ENCODE measurements around the gene KDELR3. TPM values are rescaled to one million over a fixed set of nuclear protein-coding genes. Genes with fewer than 3 reads are reported as not detected.

KDELR3 gene
- total and polyA plus RNA-seq, 2 donors (not counting 3 experiments of a cell fraction or from before 2014, with no cell fraction given) = 28.6 to 61.3 TPM

DNA sequence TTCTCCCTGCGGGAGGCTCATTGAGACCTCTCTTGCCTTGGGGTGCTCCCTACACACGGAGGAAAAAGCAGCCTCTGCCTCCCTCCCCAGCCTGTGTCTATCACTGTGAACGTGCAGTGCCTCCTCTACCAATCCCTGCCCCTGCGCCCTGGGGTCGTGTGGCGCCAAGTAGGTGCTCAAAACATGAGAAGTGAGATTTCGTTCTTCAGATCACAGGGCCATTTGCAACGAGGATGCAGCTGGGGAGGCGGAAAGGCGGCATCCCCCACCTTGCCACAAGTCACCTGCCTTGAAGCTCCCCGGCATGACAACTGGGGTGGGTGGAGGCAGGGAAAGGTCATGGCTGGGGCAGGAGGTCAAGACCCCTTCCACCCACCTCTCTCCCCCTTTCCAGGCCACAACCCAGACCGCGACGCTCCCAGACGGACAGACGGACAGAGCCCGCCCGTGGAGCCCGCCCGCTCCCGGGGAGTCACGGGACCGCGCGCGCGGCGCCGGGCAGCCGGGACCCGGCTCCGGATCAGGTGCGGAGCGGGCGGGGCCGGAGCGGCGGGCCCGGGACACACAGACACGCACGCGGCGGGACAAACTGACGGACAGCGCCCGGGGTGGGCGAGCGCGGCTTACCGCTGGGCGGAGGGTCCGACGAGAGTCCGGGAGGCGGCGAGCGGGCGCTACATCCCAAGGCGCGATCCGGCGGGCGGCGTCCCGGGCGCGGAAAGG is 13.4 kb upstream of the KDELR3 start:
- CTCF ChIA-PET = interaction anchor here (1.4 kb wide), 1 partner anchor 9 kb away, joined by 4 read pairs; no protein-coding TSS in a partner anchor
- FAIRE-seq = no peak

DNA sequence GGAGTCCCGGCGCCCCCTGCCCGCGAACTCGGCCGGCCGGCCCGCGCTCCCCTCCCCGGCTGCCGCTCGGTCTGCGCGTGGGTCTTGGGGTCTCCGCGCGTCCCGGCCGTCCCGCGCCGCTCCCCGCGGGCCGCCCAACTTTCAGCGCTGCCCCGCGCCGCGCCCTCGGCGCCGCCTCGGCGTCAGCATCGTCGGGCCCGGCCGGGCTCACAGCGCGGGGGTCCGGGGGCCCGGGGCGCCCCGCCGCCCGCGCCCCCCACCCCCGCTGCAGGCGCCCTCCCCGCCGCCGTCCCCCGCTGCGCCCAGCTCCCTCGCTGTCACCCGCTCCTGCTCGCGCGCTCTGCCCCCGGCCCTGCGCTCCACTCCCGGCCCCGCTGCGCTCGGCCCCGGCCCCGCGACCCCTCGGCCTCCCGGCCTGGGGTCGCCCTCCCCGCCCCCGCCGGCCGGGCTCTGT is 12.8 kb upstream of the KDELR3 start, which contains the start of gene KCNJ4:
Gene KCNJ4, minus strand, starts transcription at position 124 of the 454 bp plus-strand sequence. CDS start 27,067 bp downstream, outside the sequence.
- Histone ChIP-seq H3K4me1 (ENCODE audit: control insufficient read depth, extremely low read depth, insufficient read depth, low read length) (no peaks in the 10 kb centered on the region), H3K79me2 (ENCODE audit: control insufficient read depth, insufficient read depth, low read length) (no peaks in the 10 kb centered on the region), H3K27ac (ENCODE audit: insufficient read depth, low read depth, low read length) (no peak within 1 kb of the TSS), H3K27me3 (ENCODE audit: control insufficient read depth in 2 of 2, insufficient read depth in 2 of 2, low read length in 2 of 2) (peaks cover 50 to 52% of the 10 kb centered on the region in 2 experiments), H3K4me2 (ENCODE audit: insufficient read depth, low read length) (peak within 1 kb of the TSS; percentile 14), H2AFZ (ENCODE audit: low read depth, low read length) (peak within 1 kb of the TSS; percentile 42), H3K36me3 (ENCODE audit: control insufficient read depth in 2 of 2, extremely low read depth in 1 of 2, insufficient read depth in 2 of 2, low read length in 2 of 2) (no peaks in the 10 kb centered on the region), H3K9me1 (replicated peaks; ENCODE audit: control insufficient read depth, extremely low read depth, insufficient read depth, low read length) (no peaks in the 10 kb centered on the region), H4K20me1 (replicated peaks; ENCODE audit: control insufficient read depth, extremely low read depth, insufficient read depth, low read length) (no peaks in the 10 kb centered on the region), H3K9me3 (replicated peaks; ENCODE audit: control insufficient read depth, insufficient read depth, low read length) (no peaks in the 10 kb centered on the region), H3K9ac (replicated peaks; ENCODE audit: extremely low read depth, insufficient read depth, low read length) (no peak within 1 kb of the TSS), H3K4me3 (replicated peaks in 1 of 3; ENCODE audit: insufficient read depth in 1 of 3, low read depth in 1 of 3, low read length in 3 of 3) (peak within 1 kb of the TSS in 1 of 3 experiments; percentile 32)
- no TSS peak for BruUV-seq (replicated peaks)
- no peak for DNase-seq (ENCODE audit: low read depth, low spot score)
- TF ChIP-seq EZH2 (IDR thresholded peaks at IDR 0.05; ENCODE audit: borderline replicate concordance, low read depth, low read length, severe bottlenecking) = peak; percentile 54
- no peak for TF ChIP-seq MYC (IDR thresholded peaks at IDR 0.05; ENCODE audit: low read depth, low read length)
- ChIA-PET CTCF (interaction anchor here (1.4 kb wide), 1 partner anchor 9 kb away, joined by 4 read pairs; no protein-coding TSS in a partner anchor), POLR2A (no interaction called here)
- intact Hi-C loops (cut with micrococcal nuclease) = no loop called here
- dilution Hi-C loops (cut with MboI; ENCODE audit: extremely low pct_ligation_motif_present, low sequenced_read_pairs) = no loop called here
- no peak for FAIRE-seq

More for the DNA sequence above, 13.4 kb upstream of the KDELR3 start:
- H3K79me2 ChIP-seq (ENCODE audit: control insufficient read depth, insufficient read depth, low read length) = no peaks in the 10 kb centered on the region
- no TSS peak for BruUV-seq (replicated peaks)
- no peak overlapping the region for H3K27ac ChIP-seq (ENCODE audit: insufficient read depth, low read depth, low read length)
- H3K36me3 ChIP-seq (ENCODE audit: control insufficient read depth in 2 of 2, extremely low read depth in 1 of 2, insufficient read depth in 2 of 2, low read length in 2 of 2) = no peaks in the 10 kb centered on the region
- no peak for DNase-seq (ENCODE audit: low read depth, low spot score)
- H3K9ac ChIP-seq (replicated peaks; ENCODE audit: extremely low read depth, insufficient read depth, low read length) = no peak overlapping the region
- POLR2A ChIA-PET = no interaction called here
- H3K9me3 ChIP-seq (replicated peaks; ENCODE audit: control insufficient read depth, insufficient read depth, low read length) = no peaks in the 10 kb centered on the region
- no peak overlapping the region for H3K4me2 ChIP-seq (ENCODE audit: insufficient read depth, low read length)
- dilution Hi-C loops (cut with MboI; ENCODE audit: extremely low pct_ligation_motif_present, low sequenced_read_pairs) (no loop called here), intact Hi-C loops (cut with micrococcal nuclease) (no loop called here)
- H2AFZ ChIP-seq (ENCODE audit: low read depth, low read length) = no peak overlapping the region
- peaks cover 50 to 51% of the 10 kb centered on the region in 2 experiments for H3K27me3 ChIP-seq (ENCODE audit: control insufficient read depth in 2 of 2, insufficient read depth in 2 of 2, low read length in 2 of 2)
- H4K20me1 ChIP-seq (replicated peaks; ENCODE audit: control insufficient read depth, extremely low read depth, insufficient read depth, low read length) = no peaks in the 10 kb centered on the region
- no peaks in the 10 kb centered on the region for H3K4me1 ChIP-seq (ENCODE audit: control insufficient read depth, extremely low read depth, insufficient read depth, low read length)
- TF ChIP-seq EZH2 (IDR thresholded peaks at IDR 0.05; ENCODE audit: borderline replicate concordance, low read depth, low read length, severe bottlenecking) = peak; percentile 93
- TF ChIP-seq POLR2AphosphoS5 (IDR thresholded peaks at IDR 0.05; ENCODE audit: insufficient read depth, low read depth, low read length) = no peak
- H3K4me3 ChIP-seq (replicated peaks in 1 of 3; ENCODE audit: insufficient read depth in 1 of 3, low read depth in 1 of 3, low read length in 3 of 3) = no peak overlapping the region
- no peaks in the 10 kb centered on the region for H3K9me1 ChIP-seq (replicated peaks; ENCODE audit: control insufficient read depth, extremely low read depth, insufficient read depth, low read length)

Data from endothelial cell of umbilical vein (primary cell).